Psoas muscle (tissue), 8 donors: ENCODE results near the gene LPCAT3. TPM values are rescaled to one million over a fixed set of nuclear protein-coding genes. Genes with fewer than 3 reads are reported as not detected.

Source experiments
- ATAC-seq, 4 donors: fragments of 200-7000 bp; cut with Tn5 transposase; one replicate each; pipeline ENCODE4 v1.9.1; 2020; ENCODE audit warnings: moderate library complexity in 3 of 4, mild to moderate bottlenecking in 2 of 4
- DNase-seq, 2 donors: peaks; one replicate each; pipeline ENCODE4 v3.0.0-alpha.2; 2020
- H3K27ac ChIP-seq: fragments of 200-600 bp; one replicate; pipeline ENCODE4 v1.8.0; 2022
- H3K27me3 ChIP-seq, 3 donors: fragments of 200-600 bp in 1 of 3; one replicate each; pipeline versions ENCODE4 v1.6.1 to v1.8.0; 2013 to 2022; ENCODE audit warnings: low read length in 2 of 3, mild to moderate bottlenecking in 2 of 3, moderate library complexity in 1 of 3; ENCODE audit not compliant: insufficient read depth in 3 of 3
- H3K36me3 ChIP-seq, 2 donors: fragments of 200-600 bp in 1 of 2; one replicate each; pipeline versions ENCODE4 v1.6.1 to v1.8.0; 2013 to 2022; ENCODE audit warnings: low read depth in 1 of 2, mild to moderate bottlenecking in 1 of 2, moderate library complexity in 1 of 2; ENCODE audit not compliant: insufficient read depth in 1 of 2
- H3K4me1 ChIP-seq: fragments of 200-600 bp; one replicate; pipeline ENCODE4 v1.8.0; 2022
- H3K4me3 ChIP-seq: fragments of 200-600 bp; one replicate; pipeline ENCODE4 v1.8.0; 2022; ENCODE audit warnings: mild to moderate bottlenecking
- H3K9me3 ChIP-seq: fragments of 200-600 bp; one replicate; pipeline ENCODE4 v1.8.0; 2022
- WGBS, 3 donors: extraction: QIAGEN DNeasy Blood & Tissue Kit; methylation state at CpG; one replicate each; pipeline versions ENCODE4 v1.1.6 to v1.1.7; 2013; 5-methylcytosine and 5-hydroxymethylcytosine counted together
- intact Hi-C, 2 donors: fragments of 100-400 bp; cut with DNase I; formaldehyde crosslinking; loops; one replicate each; pipeline versions ENCODE4 v1.11.0 to v1.14.2; 2022
- polyA plus RNA-seq, 3 donors: library from polyadenylated mRNA; stranded (reverse); fragments of 200-250 nt; gene quantifications; one replicate each; pipeline ENCODE4 v1.2.3, GENCODE V29; 2013
- total RNA-seq, 4 donors: library from RNA; stranded (reverse); fragmentation: NEBNext Ultra II Directional in 2 of 4; extraction: Animal tissue kit (Norgen Biotek cat#: 25700) in 2 of 4; gene quantifications; one replicate each; pipeline versions ENCODE4 v1.2.1 to v1.2.4, GENCODE V29; 2021 to 2023
- TF ChIP-seq, protein P1 (sequence below): fragments of 200-600 bp; IDR thresholded peaks from one replicate; pipeline ENCODE4 v1.8.0; 2022; ENCODE audit warnings: antibody characterized with exemption
- donor health status: healthy with polysubstance abuse.
- donor health status: DM: no; HTN: no; CAD: no; lungs with moderate emphysema.
- donor health status: Bipolar disorder and iron deficiency.
- donor health status: healthy.
- donor health status: DM: yes; HTN: yes; CAD: no.
- donor health status: DM: no; HTN: no; CAD: no.
- donor health status: DM: no; HTN: no; CAD: no.
- donor health status: DM: yes; HTN: yes; CAD: no.

Gene LPCAT3
- total and polyA plus RNA-seq, 7 donors, result 13.9 to 56.5 (median 26.2) TPM

- Histone ChIP-seq H3K36me3 (no peaks in the 10 kb centered on the region), H3K9me3 (no peaks in the 10 kb centered on the region), H3K4me3 (no peak overlapping the region), H3K27ac (no peak overlapping the region), H3K4me1 (no peaks in the 10 kb centered on the region), H3K27me3 (no peaks in the 10 kb centered on the region)
- no peak for ATAC-seq
- DNase-seq, result no peak
- 81 to 85% (median 83%) methylated on average over 6 of the region's 6 CpGs for WGBS, 3 donors
- TF ChIP-seq, protein P1, sequence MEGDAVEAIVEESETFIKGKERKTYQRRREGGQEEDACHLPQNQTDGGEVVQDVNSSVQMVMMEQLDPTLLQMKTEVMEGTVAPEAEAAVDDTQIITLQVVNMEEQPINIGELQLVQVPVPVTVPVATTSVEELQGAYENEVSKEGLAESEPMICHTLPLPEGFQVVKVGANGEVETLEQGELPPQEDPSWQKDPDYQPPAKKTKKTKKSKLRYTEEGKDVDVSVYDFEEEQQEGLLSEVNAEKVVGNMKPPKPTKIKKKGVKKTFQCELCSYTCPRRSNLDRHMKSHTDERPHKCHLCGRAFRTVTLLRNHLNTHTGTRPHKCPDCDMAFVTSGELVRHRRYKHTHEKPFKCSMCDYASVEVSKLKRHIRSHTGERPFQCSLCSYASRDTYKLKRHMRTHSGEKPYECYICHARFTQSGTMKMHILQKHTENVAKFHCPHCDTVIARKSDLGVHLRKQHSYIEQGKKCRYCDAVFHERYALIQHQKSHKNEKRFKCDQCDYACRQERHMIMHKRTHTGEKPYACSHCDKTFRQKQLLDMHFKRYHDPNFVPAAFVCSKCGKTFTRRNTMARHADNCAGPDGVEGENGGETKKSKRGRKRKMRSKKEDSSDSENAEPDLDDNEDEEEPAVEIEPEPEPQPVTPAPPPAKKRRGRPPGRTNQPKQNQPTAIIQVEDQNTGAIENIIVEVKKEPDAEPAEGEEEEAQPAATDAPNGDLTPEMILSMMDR, result no peak
- intact Hi-C loops, result loop anchor here in 1 of 2 donors (5.0 kb wide), 1 partner anchor 79 kb away; the partner anchor contains the start of gene PTPN6
Observed at GRCh38 chr12:7031306-7031705, 13.0 kb upstream of the LPCAT3 start.

GRCh38 chr12:7026854-7027253, 8.6 kb upstream of the LPCAT3 start:
- no peak overlapping the region for H3K4me3 ChIP-seq
- DNase-seq, result no peak

GRCh38 chr12:7023114-7023513, 4.8 kb upstream of the LPCAT3 start:
- DNase-seq, result no peak
- WGBS, 3 donors, result 84 to 87% (median 84%) methylated on average over 3 of the region's 3 CpGs
- Histone ChIP-seq H3K27ac (no peak overlapping the region), H3K9me3 (no peaks in the 10 kb centered on the region), H3K4me1 (peaks cover 5% of the 10 kb centered on the region), H3K27me3 (no peaks in the 10 kb centered on the region), H3K36me3 (no peaks in the 10 kb centered on the region), H3K4me3 (no peak overlapping the region)
- no peak for ATAC-seq
- intact Hi-C loops, result no loop called here
- TF ChIP-seq, protein P1, result no peak

More at GRCh38 chr12:7026854-7027253, 8.6 kb upstream of the LPCAT3 start:
- no peak for ATAC-seq
- no peaks in the 10 kb centered on the region for H3K9me3 ChIP-seq
- H3K4me1 ChIP-seq, result no peaks in the 10 kb centered on the region
- TF ChIP-seq, protein P1, result no peak
- intact Hi-C loops, result no loop called here
- no peaks in the 10 kb centered on the region for H3K36me3 ChIP-seq
- no peak overlapping the region for H3K27ac ChIP-seq
- H3K27me3 ChIP-seq, result no peaks in the 10 kb centered on the region
- 47 to 77% (median 63%) methylated on average over 1 of the region's 1 CpG for WGBS, 3 donors

DNA sequence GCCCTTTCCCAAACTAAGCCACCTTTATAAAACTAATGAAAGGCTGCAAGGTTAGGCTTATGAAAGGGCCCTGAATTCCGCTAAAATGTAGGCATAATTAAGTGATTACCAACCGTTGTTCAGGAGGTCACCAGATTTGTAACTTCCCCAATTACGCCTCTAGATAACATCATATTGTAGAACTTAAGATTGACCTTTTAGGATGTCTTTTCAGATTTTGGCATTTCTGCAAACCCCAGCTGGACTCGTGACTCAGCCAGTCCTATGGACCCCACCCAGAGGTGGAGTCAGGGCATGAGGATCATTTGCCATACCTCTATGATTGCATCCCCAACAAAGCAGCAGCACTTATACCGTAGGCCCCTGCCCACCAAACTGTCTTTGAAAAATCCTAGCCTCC, 3.7 kb upstream of the LPCAT3 start:
- intact Hi-C loops, result no loop called here
- peaks cover 8% of the 10 kb centered on the region for H3K4me1 ChIP-seq
- no peaks in the 10 kb centered on the region for H3K9me3 ChIP-seq
- no peak overlapping the region for H3K4me3 ChIP-seq
- DNase-seq, result no peak
- no peak overlapping the region for H3K27ac ChIP-seq
- no peaks in the 10 kb centered on the region for H3K27me3 ChIP-seq
- no peak for ATAC-seq
- TF ChIP-seq, protein P1, result no peak
- H3K36me3 ChIP-seq, result no peaks in the 10 kb centered on the region
- WGBS, 3 donors, result 80 to 88% (median 82%) methylated on average over 5 of the region's 5 CpGs

GRCh38 chr12:7019043-7019569, 830 bp upstream of the LPCAT3 start:
- intact Hi-C loops, result loop anchor here (2.0 to 5.0 kb wide), 2 partner anchors 52 to 74 kb away; partner anchors contain the start of gene C12orf57 (in 1 of the 2)
- no peak for ATAC-seq
- Histone ChIP-seq H3K4me1 (peaks cover 30% of the 10 kb centered on the region), H3K27ac (peak overlapping the region; percentile 94), H3K4me3 (peak overlapping the region; percentile 97), H3K36me3 (peaks cover 0 to 9% of the 10 kb centered on the region in 2 donors), H3K9me3 (no peaks in the 10 kb centered on the region), H3K27me3 (no peaks in the 10 kb centered on the region)
- WGBS, 3 donors, result 2 to 6% (median 4%) methylated on average over 6 of the region's 6 CpGs
- DNase-seq, result no peak
- TF ChIP-seq, protein P1, result no peak
